ENCODE data around the gene SLC38A5.
A peak's percentile ranks its signal among the peaks of the same experiment; 100 is the strongest.

The SLC38A5 gene

DNA sequence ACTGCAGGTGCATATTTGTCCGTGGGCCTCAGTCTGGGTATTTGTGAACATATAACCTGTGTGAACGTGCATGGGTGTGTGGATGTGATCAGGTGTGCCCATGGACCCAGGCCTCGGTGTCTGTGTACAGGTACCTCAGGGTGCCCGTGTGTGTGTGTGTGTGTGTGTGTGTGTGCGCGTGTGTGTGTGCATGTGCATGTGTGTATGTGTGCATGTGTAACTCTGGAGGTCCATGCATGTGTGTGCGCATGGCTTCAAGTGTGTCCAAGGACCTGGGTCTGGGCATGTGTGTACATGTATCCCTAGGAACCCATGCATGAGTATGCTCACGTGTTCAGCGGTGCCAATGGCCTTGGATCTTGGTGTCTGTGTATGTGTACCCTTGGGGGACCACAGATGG lies 21.7 kb upstream of the SLC38A5 start:
- DNase-seq (ENCODE audit: low read depth in 2 of 2): no peak

DNA sequence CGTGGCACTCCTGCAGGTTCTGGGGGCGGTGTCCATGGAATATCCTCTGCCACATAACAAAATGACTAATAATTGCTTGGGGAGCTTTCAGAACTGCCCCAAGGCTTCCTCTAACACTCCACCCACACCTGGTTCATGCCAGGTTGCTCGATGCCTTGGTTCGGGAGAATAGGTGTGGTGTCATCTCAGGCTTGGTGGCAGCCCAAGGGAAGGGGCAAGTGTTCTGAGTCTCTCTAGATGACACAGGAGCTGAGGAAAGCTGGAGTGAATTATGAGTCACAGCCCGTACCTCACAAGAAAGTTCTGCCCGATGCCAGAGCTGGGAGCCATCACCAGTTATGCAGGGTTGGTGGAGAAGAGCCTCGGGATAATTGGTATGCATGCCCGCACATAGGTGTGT lies 20.6 kb upstream of the SLC38A5 start:
- no peak for DNase-seq (ENCODE audit: low read depth in 2 of 2)

DNA sequence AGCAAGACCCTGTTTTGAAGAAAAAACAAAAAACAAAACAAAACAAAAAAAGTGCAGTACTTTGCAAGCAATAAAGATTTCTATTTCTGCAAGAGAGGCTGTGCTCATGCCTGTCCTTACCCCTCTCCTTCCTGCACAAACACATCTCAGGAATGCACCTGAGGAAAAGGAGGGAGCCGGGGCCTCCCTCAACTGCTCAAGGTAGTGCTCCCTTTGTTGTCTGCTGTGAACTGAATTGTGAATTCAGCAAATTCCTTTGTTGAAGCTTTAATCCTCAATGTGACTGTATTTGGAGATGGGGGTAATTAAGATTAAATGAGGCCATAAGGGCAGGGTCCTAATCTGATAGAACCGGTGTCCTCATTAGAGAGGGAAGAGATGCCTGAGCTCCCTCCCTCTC lies 19.8 kb upstream of the SLC38A5 start:
- no peak for DNase-seq (ENCODE audit: low read depth in 2 of 2)

DNA sequence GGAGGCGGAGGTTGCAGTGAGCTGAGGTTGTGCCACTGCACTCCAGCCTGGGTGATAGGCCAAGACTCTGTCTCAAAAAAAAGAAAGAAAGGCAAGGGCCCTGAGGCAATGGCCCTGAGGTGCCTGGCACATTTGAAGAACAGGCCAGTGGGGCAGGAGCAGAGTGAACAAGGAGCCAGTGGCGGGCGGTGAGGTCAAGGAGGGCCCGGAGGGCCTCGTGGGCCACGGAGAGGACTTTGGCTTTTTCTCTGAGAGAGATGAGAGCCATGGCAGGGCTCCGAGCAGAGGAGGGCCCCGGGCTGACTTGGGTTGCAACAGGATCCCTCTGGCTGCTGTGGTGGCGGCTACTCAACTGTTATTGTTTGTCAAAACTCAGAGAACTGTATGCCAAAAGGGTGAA lies 19.2 kb upstream of the SLC38A5 start:
- DNase-seq (ENCODE audit: low read depth in 2 of 2): no peak

DNA sequence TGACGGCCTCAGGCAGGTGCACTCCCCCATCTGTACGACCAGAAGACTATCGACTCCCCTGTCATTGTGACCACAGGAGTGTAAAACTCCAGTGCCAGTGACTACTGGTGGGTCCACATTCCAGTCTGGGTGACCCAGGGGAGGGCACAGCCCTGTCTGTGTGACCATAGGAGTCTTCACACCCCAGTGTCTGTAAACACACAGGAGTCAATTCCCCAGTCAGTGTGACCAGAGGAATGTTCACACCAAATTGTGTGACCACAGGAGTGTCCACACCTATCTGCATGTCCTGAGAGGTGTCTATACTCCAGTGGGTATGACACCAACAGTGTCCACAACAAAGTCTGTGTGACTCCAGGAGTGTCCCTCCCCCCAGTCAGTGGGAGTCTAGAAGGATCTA lies 18.0 kb upstream of the SLC38A5 start:
- DNase-seq (ENCODE audit: low read depth in 2 of 2): no peak

DNA sequence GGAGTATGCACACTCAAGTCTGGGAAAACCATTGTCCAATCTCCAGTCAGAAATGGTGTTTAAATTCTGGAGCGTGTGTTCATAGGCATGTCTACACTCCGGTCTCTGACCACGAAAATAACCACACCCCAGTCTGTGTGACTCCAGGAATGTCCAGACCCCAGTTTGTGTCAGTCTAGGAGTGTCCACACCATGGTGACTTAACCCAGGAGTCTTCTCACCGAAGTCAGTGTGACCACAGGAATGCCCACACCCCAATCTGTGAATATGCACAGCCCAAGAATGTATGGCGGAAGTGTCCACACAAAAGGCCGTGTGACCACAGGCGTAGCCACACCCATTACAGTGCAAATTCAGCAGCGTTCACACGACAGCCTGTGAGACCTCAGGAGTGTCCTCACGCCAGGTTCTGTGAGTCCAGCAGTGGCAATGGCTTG lies 17.3 kb upstream of the SLC38A5 start:
- no peak for DNase-seq (ENCODE audit: low read depth in 2 of 2)

DNA sequence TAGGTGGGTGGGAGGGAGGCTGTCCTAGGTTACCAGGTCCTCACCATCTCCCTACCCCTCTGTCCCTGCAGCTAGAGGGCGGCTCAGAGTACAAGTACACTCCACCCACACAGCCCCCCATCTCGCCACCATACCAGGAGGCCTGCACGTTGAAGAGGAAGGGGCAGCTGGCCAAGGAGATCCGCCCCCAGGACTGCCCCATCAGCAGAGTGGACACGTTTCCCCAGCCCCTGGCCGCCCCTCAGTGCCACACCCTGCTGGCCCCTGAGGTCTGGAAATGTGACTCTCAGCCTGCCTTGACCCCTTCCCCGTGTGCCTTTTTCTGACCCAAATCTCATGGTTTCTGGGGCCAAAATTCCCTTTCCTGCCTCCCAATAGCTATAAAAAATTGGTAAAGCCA lies 12.5 kb upstream of the SLC38A5 start:
- no peak for DNase-seq (ENCODE audit: low read depth in 2 of 2)

DNA sequence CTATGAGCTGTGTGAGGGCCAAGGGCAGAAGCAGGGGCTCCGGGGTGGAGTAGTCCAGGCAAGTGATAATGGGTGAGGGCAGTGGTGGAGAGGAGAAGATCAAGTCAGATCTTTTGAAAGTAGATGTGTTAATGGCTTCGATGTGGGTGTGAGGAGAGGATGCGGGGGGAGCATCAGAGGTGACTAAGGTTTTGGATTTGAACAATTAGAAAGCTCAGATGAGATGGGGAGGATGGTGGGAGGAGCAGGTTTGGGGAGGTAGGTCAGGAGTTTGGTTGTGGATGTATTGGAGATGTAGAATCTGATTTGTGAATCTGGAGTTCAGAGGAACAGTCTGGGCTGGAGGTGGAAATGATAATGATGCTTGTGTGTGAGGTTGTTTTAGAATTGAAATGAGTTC lies 10.5 kb upstream of the SLC38A5 start:
- no peak for DNase-seq (ENCODE audit: low read depth in 2 of 2)

DNA sequence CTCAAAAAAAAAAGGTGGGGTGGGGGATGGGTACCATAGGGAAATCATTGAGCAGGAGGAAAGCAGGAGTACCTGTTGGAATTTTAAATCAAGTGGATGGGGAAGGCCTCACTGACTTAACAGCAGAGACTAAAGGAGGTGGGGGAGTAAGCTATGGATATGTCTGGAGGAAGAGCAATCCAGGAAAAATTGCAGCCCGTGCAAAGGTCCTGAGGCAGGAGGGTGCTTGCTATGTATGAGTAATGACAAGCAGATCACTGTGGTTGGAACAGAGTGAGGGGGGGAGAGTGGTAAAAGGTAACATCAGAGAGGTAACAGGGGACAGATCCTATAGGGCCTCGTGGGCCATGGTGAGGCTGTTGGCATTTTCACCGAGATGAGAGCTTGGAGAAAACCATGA lies 10.1 kb upstream of the SLC38A5 start:
- no peak for DNase-seq (ENCODE audit: low read depth in 2 of 2)

DNA sequence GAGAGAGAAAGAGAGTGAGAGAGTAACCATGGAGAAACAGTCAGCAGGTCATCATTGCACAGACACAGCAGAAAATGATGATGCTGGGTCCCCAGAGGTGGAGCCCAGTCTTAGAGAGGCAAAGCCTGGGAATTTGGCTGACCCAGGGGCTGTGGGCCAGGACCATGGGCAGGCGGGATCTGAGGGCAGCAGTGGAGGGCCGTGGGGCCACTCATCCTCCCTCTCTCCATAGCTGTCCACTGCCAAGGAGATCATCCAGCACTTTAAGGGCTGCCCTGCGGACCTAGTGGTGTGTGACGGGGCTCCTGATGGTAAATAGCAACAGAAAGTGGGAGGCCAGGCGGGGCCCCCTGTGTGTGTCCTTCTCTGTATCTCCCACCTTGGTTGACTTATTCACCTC lies 8.7 kb upstream of the SLC38A5 start:
- no peak for DNase-seq (ENCODE audit: low read depth in 2 of 2)

DNA sequence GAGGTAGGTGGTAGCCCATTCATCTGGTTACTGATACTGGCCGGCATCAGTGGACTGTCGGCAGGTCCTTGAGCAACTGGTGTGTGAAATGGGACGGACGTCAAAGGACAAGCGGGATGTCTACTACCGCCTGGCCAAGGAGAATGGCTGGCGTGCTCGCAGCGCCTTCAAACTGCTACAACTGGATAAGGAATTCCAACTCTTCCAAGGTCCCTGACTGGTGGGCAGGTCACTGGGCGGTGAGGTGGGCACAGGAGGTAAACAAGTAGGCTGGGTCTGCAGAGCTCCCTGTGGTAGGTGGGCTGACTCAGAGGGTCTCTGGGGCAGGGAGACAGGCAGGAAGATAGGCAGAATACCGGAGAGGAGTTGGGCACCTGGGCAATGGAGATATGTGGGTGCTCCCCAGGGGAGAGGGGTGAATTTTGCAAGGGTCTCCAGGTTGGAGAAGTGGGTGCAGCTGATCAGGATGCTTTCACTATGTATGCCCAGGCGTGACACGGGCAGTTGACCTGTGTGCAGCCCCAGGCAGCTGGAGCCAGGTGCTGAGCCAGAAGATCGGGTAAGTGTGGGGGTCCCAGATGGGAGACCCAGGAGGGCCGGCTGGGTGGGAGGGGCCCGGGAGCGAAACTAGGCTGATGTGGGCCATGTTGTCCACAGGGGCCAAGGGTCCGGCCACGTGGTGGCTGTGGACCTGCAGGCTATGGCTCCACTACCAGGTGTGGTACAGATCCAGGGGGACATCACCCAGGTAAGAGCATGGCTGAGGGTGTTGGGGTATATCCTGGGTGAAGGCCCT lies 8.1 kb upstream of the SLC38A5 start:
- no peak for DNase-seq (ENCODE audit: low read depth in 2 of 2)

DNA sequence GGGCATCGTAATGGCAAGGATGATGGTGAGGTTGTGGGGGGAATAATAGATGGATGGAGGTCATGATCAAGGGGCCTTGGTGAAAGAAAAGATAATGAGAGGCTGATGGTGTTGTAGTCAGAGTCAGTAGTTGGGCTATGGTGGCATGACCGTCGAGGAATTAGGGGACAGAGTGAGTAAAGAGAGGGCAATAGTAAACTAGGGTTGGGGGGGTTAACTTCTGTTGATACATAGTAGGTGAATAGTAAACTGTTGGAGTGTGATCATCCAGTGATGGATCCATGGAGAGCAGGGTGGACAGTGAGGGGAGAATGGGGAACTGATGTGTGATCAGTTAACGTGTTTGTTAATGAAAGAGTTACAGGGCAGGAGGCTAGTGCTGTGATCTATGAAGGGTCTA lies 6.9 kb upstream of the SLC38A5 start:
- no peak for DNase-seq (ENCODE audit: low read depth in 2 of 2)

DNA sequence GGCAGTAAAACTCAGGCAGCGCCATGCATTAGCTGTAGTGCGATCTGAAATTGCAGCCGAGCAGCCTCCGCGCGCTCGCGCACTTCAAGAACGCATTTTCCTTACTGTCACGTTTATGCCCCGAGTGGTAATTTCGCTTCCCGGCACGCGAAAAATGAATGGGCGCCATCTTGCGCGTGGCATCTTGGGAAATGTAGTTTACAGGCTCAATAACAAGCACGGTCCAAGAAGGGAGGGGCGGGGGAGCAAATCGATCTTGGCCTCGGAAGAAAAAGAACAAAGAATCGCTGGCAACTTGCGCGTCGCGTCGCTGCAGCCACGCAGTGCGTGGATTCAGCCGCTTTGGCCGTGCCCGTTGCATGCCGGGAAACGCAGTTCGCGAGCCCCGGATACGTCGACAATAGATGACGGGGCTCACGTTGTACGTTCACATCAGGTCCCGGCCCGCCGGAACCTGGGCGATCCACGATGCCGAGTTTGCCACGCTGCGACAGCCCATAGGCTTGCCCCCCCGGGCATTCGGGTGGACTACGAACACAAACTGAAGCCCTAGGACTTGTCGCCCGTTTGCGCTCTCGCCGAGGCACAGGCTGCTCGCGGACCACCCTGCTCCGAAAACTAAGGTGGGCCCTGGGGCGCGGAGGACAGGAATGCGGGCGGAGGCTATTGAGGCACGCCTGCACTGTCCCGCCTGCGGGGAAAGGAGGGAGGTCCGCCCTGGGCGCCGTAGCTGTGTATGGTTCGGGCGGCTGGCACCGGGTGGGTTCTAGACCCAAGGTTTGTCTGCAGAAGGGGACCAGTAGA lies 5.9 kb upstream of the SLC38A5 start, which contains the start of gene FTSJ1:
Gene FTSJ1, plus strand, starts transcription at position 426 of the 804 bp plus-strand sequence. CDS start 1,849 bp downstream, outside the sequence.
- DNase-seq (ENCODE audit: low read depth in 2 of 2): peak; percentile 83 to 86

DNA sequence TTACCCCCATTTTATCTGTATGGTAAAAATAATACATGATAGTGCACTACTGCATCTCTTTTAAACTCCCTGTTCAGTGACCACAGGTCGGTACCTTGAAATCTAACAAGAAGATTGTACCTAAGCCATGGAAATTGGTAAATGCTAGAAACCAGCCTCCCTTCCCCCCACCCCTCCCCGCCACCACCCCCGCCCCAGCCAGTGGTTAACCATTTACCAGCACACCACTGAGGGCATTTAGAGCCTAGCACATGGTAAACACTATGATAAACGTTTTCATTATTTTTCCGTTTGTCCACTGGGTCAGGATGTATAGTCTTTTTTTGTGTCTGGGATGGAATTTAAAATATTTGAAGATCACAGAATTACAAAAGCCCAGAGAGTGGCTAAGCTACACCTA lies 5.2 kb upstream of the SLC38A5 start:
- DNase-seq (ENCODE audit: low read depth in 2 of 2): no peak

DNA sequence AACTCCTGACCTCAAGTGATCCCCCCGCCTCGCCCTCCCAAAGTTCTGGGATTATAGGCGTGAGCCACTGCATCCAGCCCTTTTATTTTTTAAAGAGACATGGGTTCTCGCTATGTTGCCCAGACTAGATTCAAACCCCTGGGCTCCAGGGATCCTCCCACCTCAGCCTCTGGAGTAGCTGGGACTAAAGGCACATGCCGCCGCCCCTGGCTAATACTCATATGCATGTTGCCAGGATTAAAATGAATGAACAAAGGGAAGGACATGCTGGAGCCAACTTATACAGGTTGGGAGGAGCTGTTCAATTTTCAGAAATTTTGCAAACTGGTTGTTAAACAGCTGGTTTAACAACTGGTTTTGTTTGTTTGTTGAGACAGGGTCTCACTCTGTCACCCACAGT lies 4.5 kb upstream of the SLC38A5 start:
- no peak for DNase-seq (ENCODE audit: low read depth in 2 of 2)

DNA sequence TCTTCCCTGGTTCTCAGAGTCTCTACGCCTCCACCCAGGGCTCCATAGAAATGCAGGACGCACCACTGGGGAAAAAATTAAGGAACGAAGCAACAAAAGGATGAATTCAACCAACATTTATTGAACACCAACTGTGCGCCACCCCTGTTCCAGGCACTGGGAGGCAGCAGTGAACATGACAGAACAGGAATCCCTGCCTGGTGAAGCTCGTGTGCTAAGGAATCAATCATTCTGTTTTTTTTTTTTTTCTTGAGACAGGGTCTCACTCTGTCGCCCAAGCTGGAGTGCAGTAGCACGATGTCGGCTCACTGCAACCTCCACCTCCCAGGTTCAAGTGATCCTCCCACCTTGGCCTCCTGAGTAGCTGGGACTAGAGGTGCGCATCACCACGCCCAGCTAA lies 4.1 kb upstream of the SLC38A5 start:
- no peak for DNase-seq (ENCODE audit: low read depth in 2 of 2)

DNA sequence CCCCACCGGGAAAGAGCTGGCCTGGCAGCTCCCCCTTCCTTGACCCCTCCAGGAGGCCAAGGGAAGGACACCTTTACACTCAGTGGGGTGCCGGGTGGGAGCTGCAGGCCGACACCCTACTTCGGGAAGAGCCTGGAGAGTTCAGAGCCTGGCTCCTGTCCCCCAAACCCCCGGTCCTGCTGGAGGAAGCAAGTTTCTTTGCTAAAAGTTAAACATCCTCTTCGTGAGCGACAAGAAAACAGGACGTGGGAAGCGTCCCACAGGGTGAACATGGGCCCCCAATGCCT lies 3.6 kb upstream of the SLC38A5 start:
- no peak for DNase-seq (ENCODE audit: low read depth in 2 of 2)

DNA sequence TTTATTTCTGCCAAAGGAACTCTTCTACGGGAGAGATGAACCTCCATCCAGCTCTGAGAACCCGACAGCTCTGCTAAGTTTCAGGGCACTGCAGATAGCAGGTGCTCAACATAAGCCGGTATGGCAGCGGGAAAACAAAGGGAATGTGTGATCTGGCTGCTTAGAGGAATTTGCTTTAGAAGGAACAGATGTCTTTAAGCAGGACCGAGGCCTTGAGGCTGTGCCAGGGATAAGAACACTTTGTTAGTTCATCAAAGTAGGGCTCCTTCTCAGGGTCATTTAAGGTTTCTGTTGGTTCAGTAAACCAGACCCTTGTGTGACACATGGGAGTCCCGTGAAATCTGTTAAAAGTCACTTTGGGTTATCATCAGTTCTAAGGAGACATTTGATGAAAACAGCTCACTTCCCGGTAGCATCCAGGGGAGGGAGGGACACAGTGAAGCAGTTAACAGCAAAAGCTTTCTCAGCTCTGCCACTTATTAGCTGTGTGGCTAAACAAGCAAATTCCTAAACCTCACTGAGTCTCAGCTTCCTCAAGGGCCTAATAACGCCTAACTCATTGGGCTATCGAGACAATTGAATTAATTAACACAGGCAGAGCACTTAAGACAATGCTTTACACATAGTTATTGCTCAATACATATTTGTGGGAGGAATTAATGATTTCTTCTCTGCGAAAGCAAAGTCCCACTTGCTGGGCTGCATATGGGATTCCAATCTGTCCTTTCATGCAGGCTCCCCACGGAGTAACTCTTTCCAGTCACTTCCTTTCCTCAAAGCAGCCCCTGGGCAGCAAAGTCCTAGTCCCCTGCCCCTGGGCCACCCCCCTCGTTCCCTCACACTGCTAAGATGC lies 3.0 kb upstream of the SLC38A5 start:
- no peak for DNase-seq (ENCODE audit: low read depth in 2 of 2)

DNA sequence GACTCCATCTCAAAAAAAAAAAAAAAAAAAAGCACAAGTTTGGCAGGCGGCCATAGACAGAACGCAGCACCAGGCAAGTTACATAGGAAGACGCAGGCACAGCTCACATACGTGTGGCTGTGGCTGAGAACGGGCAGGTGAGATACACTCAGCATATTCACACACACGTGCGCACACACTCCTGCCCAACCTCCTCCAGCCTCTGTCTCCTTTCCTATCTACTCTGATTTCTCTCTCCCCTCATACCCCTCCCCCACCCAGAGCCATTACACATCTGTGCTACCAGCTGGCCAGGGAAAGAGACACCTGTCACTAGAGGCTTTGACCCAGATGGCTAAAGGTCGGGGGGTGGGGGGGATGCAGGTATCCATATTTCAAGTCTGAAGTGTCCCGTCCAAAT lies 2.2 kb upstream of the SLC38A5 start:
- DNase-seq (ENCODE audit: low read depth in 2 of 2): no peak

DNA sequence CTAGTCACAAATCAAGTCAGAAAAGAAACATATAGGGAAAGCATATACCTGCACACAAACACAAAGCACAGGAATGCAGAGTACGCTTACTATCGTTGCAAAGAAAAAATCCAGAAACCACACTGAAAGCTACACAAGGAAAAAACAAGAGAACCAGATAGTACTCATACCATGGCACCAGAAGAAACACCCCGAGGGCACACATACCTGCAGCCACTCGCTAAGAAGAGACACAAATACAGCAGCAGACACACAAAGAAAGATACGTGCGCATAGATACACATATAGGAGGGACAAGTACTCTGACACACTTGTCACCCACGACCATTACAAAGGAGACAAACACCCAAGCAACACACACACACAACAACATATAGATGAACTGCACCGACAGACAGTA lies 1.4 kb upstream of the SLC38A5 start:
- no peak for DNase-seq (ENCODE audit: low read depth in 2 of 2)

DNA sequence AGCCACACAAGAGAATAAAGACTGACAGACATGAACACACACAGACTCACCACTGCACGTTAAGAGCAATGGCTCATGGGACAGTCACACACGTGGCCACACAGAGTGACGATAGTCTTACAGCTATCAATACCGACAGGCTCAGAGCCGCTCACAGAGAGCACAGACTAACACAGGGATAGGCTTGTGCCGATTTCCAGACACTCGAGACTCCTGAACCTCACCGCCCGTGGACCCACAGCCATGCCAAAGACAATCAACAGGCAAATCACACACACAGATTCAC lies 716 bp upstream of the SLC38A5 start:
- no peak for DNase-seq (ENCODE audit: low read depth in 2 of 2)

Data from stimulated activated CD8-positive, alpha-beta memory T cell treated with anti-CD3 and anti-CD28 coated beads, Interleukin-7, amount 100 ng/mL, for 4 hours (primary cell).